HG03439 (cell line): Measurements from ENCODE around the gene CUTA.
"Not testable (repeated sequence)": the region's sequence is repeated elsewhere in the genome, so short reads cannot be mapped to it uniquely, and the experiment has no call there.

Experiments
- ATAC-seq: cut with Tn5 transposase; IDR thresholded peaks from one replicate; pipeline ENCODE4 v1.9.1; 2021; ENCODE audit warnings: mild to moderate bottlenecking, moderate library complexity; ENCODE audit not compliant: unreplicated experiment

Gene CUTA

GRCh38 chr6:33407132-33407718, 10.7 kb downstream of the CUTA start:
- no peak for ATAC-seq

DNA sequence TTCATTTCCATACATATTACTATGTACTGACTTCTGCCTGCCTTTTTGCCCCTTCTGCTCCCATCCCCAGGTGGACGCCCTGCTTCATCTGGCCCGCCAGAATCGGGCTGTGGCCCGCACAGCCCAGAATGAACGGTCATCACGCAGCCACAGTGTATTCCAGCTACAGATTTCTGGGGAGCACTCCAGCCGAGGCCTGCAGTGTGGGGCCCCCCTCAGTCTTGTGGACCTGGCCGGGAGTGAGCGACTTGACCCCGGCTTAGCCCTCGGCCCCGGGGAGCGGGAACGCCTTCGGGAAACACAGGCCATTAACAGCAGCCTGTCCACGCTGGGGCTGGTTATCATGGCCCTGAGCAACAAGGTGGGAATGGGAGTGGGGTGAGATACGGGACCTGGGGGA, 11.8 kb downstream of the CUTA start:
- ATAC-seq: no peak

GRCh38 chr6:33405386-33405940, 12.4 kb downstream of the CUTA start:
- ATAC-seq: no peak

DNA sequence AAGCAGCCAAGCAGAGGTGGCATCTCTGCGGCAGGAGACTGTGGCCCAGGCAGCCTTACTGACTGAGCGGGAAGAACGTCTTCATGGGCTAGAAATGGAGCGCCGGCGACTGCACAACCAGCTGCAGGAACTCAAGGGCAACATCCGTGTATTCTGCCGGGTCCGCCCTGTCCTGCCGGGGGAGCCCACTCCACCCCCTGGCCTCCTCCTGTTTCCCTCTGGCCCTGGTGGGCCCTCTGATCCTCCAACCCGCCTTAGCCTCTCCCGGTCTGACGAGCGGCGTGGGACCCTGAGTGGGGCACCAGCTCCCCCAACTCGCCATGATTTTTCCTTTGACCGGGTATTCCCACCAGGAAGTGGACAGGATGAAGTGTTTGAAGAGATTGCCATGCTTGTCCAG, 13.0 kb downstream of the CUTA start:
- ATAC-seq: no peak

GRCh38 chr6:33399881-33400280, 18.0 kb downstream of the CUTA start:
- not testable (repeated sequence) for ATAC-seq

DNA sequence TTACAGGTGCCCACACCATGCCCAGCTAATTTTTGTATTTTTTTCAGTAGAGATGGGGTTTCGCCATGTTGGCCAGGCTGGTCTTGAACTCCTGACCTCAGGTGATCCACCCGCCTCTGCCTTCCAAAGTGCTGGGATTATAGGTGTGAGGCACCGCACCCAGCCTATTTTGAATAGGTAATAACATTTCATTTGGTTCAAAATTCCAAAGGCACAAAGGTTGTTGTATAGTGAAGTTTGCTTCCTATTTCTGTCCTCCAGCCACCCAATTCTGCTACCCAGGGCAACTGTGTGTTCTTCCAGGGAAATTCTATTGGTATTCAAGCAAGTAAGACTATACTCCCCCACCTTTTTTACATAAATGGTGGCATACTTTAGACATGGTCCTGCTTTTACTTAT, 19.3 kb downstream of the CUTA start:
- not testable (repeated sequence) for ATAC-seq

GRCh38 chr6:33397541-33397940, 20.4 kb downstream of the CUTA start:
- ATAC-seq: no peak

DNA sequence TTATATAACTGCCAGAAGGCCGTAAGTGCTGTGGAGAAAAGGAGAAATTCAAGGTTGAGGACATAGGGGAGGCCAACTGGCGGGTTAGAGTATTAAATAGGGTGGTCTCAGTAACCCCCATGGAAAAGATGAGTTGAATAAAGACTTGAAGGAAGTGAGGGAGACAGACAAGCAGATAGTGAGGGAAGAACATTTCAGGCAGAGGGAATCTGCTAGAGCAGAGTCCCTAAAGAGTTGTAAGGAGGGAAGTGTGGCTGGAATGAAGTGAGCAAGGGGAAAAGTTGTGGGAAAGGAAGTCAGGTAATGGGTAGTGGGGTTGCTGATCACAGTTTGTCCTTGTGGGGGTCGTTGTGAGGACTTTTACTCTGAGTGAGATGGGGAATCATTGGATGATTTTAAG, 24.9 kb downstream of the CUTA start:
- no peak for ATAC-seq

- ATAC-seq: no peak
Measured at GRCh38 chr6:33392595-33392948, 25.3 kb downstream of the CUTA start.

DNA sequence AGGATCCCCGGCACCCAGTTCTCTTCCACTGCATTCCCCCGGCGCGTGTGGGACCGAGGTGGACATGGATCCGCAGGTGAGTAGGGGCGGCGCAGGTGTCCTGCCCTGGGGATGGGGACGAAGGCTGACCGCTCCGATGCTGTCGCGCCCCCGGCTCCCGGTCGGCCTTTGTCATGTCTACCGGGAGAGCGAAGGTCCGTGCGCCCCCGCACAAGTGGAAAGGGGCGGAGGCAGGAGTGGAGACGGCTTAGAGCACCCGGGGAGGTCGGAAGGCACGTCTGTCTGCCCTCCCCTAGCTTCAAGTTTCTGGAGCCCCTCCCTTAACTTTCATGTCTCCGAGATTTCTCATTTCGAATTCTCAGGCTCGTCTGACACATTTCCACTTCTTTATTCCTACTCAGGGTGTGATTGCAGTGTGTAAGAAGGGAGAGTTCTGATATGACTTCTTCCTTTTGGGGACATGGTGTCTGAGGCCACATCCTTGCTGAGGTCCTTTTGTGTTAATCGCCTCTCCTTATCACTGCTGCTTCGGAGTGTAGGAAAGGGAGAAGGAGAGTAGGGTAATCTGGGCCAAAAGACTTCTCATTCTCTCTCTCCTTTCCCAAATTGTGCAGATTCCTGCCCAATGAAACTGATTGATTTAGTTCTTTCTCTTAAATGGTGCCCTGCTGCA, 25.8 kb downstream of the CUTA start:
- peak; percentile 14 for ATAC-seq

- peak; percentile 88 for ATAC-seq
Measured at GRCh38 chr6:33391278-33391921, 26.5 kb downstream of the CUTA start, which contains the start of gene KIFC1. TSS of gene KIFC1 (plus strand) at chr6:33391823. CDS start at chr6:33391986, 163 bp downstream.

DNA sequence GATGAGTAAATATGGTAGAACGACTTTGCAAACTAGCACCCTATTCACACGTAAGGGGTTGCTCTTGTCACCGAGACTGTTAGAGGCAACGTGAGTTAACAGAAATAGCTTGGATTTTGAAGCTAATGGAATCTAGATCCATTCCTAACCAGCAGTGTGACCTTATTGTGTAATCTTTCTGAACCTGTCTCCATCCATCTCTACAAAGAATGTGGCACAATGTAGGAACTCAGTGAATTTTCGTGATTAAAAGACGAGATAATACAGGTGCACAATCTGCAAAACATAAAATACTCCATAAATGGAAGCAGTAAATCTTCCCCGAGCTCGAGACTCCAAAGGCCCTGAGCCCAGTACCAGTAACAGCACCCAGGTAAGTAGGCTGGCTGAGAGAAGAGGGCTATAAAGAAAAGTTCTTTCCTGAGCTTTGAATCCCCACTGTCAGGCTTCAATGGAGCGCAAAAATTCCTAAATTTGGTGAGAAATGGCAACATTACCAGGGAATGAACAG, 27.1 kb downstream of the CUTA start:
- no peak for ATAC-seq

DNA sequence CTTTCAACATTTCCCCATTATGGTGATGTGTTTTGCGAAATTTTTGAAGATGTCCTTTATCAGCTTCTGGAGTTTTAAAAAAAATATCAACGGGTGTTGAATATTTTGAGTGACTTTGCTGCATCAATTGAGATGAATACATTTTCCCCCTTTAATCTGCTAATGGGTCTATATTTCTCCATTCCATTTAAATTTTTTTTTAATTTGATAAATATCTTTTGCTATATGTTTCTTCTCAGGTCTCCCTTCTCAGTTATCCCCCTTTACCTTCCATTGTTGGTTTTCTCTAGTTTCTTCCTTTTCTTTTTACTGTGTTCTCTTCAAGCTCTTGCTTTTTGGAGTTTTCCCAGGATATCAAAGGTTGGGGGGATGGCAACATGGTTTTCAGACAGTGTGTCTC, 27.7 kb downstream of the CUTA start:
- no peak for ATAC-seq

DNA sequence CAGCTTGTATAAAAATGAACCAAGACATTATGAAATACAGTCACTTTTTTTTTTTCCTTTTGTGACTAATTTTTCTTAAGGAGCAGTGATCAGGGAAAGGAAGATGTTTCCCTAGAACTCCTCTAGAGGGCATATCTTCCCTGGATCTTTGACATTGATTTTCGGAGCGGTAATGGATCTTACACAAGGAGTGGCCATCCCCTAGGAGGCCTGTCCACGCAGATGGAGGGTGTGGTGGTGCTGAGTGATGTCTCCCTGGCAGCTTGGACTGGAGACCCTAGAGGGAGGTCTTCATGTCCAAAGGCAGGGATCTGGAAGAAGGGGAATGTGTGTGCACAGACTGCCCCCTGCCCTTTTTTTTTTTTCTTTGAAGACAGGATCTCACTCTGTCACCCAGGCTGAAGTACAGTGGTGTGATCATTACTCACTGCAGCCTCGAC, 33.3 kb downstream of the CUTA start:
- ATAC-seq: no peak

DNA sequence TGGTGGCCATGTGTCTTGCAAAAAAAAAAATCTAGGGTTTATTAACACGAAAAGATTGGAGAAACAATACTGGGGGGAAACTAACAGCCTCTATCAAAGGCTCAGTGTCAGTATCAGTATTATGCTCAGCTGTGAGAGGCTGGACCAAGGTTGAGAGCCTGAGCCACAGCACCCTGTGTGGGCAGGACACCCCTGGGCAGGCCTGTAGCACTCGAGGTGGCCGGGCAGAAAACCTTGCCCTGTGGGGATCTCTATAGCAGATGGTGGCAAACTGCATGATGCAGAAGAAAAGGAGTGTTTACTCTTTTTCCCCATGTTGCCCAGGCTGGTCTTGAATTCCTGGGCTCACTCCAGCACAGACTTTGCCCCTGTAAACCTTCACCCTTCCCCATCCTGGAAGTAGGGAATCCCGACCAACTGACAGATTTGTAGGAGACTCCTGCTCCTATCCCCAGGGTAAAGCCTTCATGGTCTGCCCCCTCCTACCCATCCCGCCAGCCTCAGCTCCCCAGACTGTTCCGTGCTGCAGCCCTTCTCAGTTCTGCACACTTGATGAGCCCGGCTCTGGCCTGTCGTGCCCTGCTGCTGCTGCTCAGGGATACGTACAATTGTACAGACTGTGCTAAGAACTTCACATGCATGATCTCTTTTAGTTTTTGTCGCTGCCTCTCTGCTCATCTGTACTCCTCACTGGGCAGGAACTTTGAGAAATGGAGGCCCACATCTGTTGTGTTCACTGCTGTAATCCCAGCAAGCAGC, 34.3 kb downstream of the CUTA start:
- ATAC-seq: no peak

DNA sequence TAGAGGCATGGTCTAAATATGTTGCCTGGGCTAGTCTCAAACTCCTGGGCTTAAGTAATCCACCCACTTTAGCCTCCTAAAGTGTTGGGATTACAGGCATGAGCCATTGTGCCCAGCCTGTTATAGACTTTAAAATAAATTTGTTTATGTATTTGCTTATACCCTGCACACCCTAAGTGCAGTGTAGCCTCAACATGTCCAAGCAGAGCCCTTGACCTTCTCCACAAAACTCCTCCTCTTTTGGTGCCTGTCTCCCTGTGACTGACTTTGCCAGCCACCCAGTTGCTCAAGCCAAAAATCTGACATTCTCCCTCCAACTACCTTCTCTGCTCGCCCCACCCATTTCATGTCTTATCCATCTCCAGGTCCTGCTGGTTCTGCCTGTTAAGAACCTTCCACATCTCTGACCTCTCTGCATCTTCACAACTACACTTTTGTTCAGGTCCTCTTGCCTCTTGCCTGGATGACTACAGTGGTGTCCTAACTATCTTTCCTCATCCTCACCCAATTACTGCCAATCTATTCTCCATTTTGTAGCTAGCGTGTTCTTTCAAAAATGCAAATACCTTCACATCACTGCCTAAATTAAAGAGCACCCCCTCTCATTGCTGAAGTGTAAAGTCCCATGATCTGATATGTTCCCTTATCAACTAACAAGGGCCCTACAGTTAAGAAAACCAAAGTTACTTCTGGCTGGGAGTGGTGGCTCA, 37.5 kb downstream of the CUTA start:
- no peak for ATAC-seq

- ATAC-seq: not testable (repeated sequence)
Measured at GRCh38 chr6:33379184-33379583, 38.7 kb downstream of the CUTA start.

- ATAC-seq: no peak
Measured at GRCh38 chr6:33377171-33377570, 40.7 kb downstream of the CUTA start.

- no peak for ATAC-seq
Measured at GRCh38 chr6:33375143-33375671, 42.7 kb downstream of the CUTA start.
